ENCODE results near the gene PRLR.

Gene PRLR

DNA sequence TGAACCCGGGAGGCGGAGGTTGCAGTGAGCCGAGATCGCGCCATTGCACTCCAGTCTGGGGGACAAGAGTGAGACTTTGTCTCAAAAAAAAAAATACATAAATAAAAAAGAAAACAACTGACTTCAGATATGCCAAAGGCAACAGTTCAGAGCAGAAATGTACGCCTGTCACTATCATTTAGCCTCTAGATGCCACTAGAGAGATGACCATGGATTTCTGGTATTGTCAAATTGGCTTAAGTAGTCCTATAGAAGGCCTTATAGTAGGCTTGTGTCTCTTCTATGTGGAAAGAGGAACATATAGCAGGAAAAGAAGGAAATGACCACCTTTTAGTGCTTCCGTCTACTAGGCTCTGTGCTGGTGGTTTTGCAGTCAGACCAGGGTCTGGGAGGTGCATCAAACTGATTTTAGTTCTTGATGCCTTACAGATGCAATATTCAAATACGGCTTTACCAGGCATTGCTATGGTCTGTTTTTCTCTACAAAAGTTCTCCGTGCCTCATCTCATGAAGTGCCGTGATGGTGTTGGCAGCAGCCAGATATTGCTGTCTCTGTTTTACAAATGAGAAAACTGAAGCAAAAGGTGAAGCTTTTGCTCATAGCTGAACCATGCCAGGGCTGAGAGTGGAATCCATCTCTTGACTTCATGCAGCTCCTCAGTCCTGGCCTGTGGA, 199.7 kb downstream of the PRLR start:
- Mint-ChIP-seq H3K36me3 (ENCODE audit: low read depth) (no peaks in the 10 kb centered on the region), H3K27me3 (peaks cover 15% of the 10 kb centered on the region), H3K4me1 (no peaks in the 10 kb centered on the region), H3K4me3 (no peak overlapping the region), H3K27ac (no peak overlapping the region), H3K9me3 (no peaks in the 10 kb centered on the region)
- ATAC-seq (no peak), DNase-seq (no peak)

DNA sequence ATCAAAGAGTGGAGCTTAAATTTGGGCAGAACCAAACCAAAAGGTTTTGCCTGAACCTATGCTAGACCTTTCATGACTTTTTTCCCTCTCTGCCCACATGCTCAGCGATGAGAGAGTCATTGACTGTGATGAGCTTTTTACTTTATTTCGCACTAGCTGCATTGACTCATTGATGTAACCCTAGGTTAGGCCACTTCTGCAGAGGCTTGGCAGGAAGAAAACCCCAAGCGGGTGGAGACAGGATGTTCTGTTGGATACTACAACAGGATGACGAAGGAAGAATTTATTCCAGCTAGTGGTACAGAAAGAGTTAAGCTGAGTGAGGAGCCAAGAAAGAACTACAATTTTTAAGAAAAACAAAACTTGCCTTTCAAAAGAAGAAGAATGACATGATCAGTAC, 201.0 kb downstream of the PRLR start:
- Mint-ChIP-seq H3K4me1 (no peaks in the 10 kb centered on the region), H3K27ac (no peak overlapping the region), H3K9me3 (no peaks in the 10 kb centered on the region), H3K27me3 (peaks cover 12% of the 10 kb centered on the region), H3K4me3 (no peak overlapping the region), H3K36me3 (ENCODE audit: low read depth) (no peaks in the 10 kb centered on the region)
- peak; percentile 43 for ATAC-seq
- DNase-seq: no peak

DNA sequence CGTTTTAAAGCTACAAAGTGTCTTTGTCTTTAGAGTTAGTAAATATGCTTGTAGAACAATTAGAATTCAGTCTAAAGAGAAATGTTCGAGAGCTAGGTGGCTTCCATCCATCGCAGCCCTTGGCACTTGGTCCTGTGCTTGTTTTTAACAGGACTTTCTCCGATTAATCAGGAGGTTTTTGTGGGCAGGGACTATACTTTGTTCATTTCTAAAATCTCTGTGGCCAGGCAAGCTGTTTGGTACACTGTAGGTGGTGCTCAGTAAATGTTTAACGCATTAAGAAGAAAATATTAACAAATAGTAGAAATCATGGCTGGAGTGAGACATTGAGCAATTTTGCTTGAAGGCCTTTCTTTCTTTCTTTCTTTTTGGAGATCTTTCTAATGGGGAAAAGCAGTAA, 203.3 kb downstream of the PRLR start:
- H3K9me3 Mint-ChIP-seq: no peaks in the 10 kb centered on the region
- ATAC-seq (no peak), DNase-seq (no peak)
- H3K36me3 Mint-ChIP-seq (ENCODE audit: low read depth): no peaks in the 10 kb centered on the region
- H3K27me3 Mint-ChIP-seq: peaks cover 8% of the 10 kb centered on the region
- no peak overlapping the region for H3K4me3 Mint-ChIP-seq
- H3K27ac Mint-ChIP-seq: no peak overlapping the region
- no peaks in the 10 kb centered on the region for H3K4me1 Mint-ChIP-seq

DNA sequence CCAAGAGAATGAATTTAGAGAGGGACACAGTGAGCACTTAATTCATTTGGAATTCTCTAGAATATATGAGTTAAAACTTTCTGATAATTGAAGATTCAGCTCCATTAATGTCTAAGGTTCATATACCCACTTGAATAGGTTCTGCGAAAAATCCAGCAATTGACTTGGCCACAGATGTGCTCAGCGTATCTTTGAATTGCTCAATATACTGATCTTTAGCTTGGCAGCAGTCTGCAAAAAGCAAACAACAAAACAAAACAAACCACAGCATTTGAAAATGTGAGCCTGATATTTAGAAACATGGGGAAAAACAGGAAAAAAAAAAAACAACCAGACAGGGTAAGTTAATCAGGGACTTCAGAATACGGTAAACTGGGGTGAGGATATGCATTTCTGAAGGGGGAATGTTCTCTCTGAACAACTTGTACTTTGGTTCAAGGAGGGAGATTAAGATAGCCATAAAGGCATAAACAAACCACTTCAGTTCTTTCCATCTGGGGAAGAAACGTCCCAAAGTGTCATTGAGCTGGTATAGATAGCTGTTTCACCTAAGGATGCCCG, 203.9 kb downstream of the PRLR start:
- Mint-ChIP-seq H3K36me3 (ENCODE audit: low read depth) (no peaks in the 10 kb centered on the region), H3K9me3 (no peaks in the 10 kb centered on the region), H3K27me3 (peaks cover 7% of the 10 kb centered on the region), H3K27ac (no peak overlapping the region), H3K4me1 (no peaks in the 10 kb centered on the region), H3K4me3 (no peak overlapping the region)
- DNase-seq: no peak
- no peak for ATAC-seq

- ATAC-seq: no peak
- H3K27me3 Mint-ChIP-seq: peaks cover 7% of the 10 kb centered on the region
- no peak overlapping the region for H3K4me3 Mint-ChIP-seq
- no peaks in the 10 kb centered on the region for H3K36me3 Mint-ChIP-seq (ENCODE audit: low read depth)
- H3K9me3 Mint-ChIP-seq: no peaks in the 10 kb centered on the region
- no peak overlapping the region for H3K27ac Mint-ChIP-seq
- no peak for DNase-seq
- no peaks in the 10 kb centered on the region for H3K4me1 Mint-ChIP-seq
Observed at GRCh38 chr5:35024911-35025510, 205.3 kb downstream of the PRLR start.

GRCh38 chr5:35023391-35024178, 206.7 kb downstream of the PRLR start:
- H3K4me1 Mint-ChIP-seq: no peaks in the 10 kb centered on the region
- H3K27ac Mint-ChIP-seq: no peak overlapping the region
- H3K9me3 Mint-ChIP-seq: no peaks in the 10 kb centered on the region
- no peaks in the 10 kb centered on the region for H3K36me3 Mint-ChIP-seq (ENCODE audit: low read depth)
- H3K27me3 Mint-ChIP-seq: peaks cover 2% of the 10 kb centered on the region
- ATAC-seq (no peak), DNase-seq (no peak)
- no peak overlapping the region for H3K4me3 Mint-ChIP-seq

GRCh38 chr5:35016174-35017051, 213.9 kb downstream of the PRLR start:
- Mint-ChIP-seq H3K4me1 (peaks cover 3% of the 10 kb centered on the region), H3K36me3 (ENCODE audit: low read depth) (peaks cover 2% of the 10 kb centered on the region), H3K9me3 (no peaks in the 10 kb centered on the region), H3K27me3 (peaks cover 19% of the 10 kb centered on the region), H3K27ac (no peak overlapping the region), H3K4me3 (no peak overlapping the region)
- no peak for DNase-seq
- no peak for ATAC-seq

DNA sequence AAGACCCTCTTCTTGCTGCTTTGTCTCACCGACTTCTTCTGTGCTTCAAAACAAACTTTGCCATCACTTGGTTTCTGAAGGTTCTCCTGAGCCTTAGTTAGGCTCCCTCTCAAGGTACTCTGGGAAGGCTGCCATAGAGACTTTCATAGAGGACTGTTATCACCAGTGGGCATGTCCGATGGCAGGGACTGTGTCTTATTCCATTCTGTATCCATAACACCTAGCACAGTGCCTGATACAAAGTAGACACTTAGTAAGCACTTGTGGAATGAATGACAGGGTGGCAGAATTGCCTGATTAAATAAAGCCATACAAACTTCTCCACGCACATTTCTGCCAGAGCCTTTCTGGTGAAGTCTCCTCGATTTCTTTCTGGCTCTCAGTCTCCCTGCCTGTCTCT, 215.2 kb downstream of the PRLR start:
- Mint-ChIP-seq H3K27me3 (peaks cover 20% of the 10 kb centered on the region), H3K36me3 (ENCODE audit: low read depth) (peaks cover 2% of the 10 kb centered on the region), H3K9me3 (no peaks in the 10 kb centered on the region), H3K4me1 (peaks cover 3% of the 10 kb centered on the region), H3K4me3 (no peak overlapping the region), H3K27ac (no peak overlapping the region)
- ATAC-seq (no peak), DNase-seq (no peak)

DNA sequence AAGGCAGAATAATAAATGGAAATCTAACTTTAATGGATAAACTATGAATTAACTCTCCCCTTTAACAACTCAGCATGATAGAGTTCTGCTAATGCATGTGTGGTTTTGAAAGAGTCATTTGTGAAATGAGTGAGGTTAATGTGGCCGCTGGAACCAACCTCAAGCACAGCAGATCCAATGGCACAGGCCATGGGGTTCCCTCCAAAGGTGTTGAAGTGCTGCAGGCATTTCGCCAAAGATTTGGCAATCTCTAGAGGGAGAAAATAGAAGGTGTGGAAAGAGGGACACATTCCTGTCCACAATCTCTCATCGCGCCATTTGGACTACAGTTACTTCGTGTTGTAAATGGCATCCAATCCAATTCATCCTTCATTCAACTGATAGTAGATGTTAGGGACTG, 217.5 kb downstream of the PRLR start:
- ATAC-seq (no peak), DNase-seq (no peak)
- Mint-ChIP-seq H3K36me3 (ENCODE audit: low read depth) (peaks cover 1% of the 10 kb centered on the region), H3K9me3 (no peaks in the 10 kb centered on the region), H3K4me1 (peaks cover 3% of the 10 kb centered on the region), H3K27ac (no peak overlapping the region), H3K27me3 (peaks cover 25% of the 10 kb centered on the region), H3K4me3 (no peak overlapping the region)

GRCh38 chr5:35012365-35012764, 217.9 kb downstream of the PRLR start:
- Mint-ChIP-seq H3K27me3 (peaks cover 22% of the 10 kb centered on the region), H3K27ac (no peak overlapping the region), H3K36me3 (ENCODE audit: low read depth) (no peaks in the 10 kb centered on the region), H3K4me3 (no peak overlapping the region), H3K4me1 (peaks cover 3% of the 10 kb centered on the region), H3K9me3 (no peaks in the 10 kb centered on the region)
- ATAC-seq (no peak), DNase-seq (no peak)

DNA sequence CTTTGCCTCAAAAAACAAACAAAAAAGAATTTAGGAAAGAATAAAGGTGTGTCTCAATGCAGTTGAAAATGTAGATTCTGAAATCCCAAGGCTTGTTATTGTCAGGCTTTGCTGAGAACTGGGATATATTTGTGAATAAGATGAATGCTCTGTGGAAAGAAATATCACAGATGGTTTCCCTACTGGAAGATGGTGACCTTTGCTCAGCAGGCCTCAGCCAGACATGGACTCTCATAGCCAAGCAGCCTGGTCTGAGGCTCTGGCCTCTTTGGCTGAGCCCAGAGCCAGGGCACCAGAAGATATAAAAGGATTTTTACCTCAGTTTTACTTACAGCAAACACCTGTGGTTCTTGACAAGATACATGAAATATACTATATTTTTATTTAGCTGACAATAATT, 219.6 kb downstream of the PRLR start:
- H3K36me3 Mint-ChIP-seq (ENCODE audit: low read depth): no peaks in the 10 kb centered on the region
- no peak overlapping the region for H3K4me3 Mint-ChIP-seq
- no peak for DNase-seq

GRCh38 chr5:35009657-35010056, 220.6 kb downstream of the PRLR start:
- Mint-ChIP-seq H3K36me3 (ENCODE audit: low read depth) (no peaks in the 10 kb centered on the region), H3K27ac (no peak overlapping the region), H3K4me1 (no peaks in the 10 kb centered on the region), H3K27me3 (peaks cover 22% of the 10 kb centered on the region), H3K4me3 (no peak overlapping the region), H3K9me3 (no peaks in the 10 kb centered on the region)
- ATAC-seq: no peak
- DNase-seq: no peak

More for the DNA sequence above, 219.6 kb downstream of the PRLR start:
- Mint-ChIP-seq H3K9me3 (no peaks in the 10 kb centered on the region), H3K27ac (no peak overlapping the region), H3K27me3 (peaks cover 24% of the 10 kb centered on the region), H3K4me1 (no peaks in the 10 kb centered on the region)
- no peak for ATAC-seq

GRCh38 chr5:35009019-35009418, 221.3 kb downstream of the PRLR start:
- DNase-seq (no peak), ATAC-seq (no peak)
- no peak overlapping the region for H3K4me3 Mint-ChIP-seq
- no peaks in the 10 kb centered on the region for H3K9me3 Mint-ChIP-seq
- H3K36me3 Mint-ChIP-seq (ENCODE audit: low read depth): no peaks in the 10 kb centered on the region
- no peaks in the 10 kb centered on the region for H3K4me1 Mint-ChIP-seq
- H3K27me3 Mint-ChIP-seq: peaks cover 24% of the 10 kb centered on the region
- no peak overlapping the region for H3K27ac Mint-ChIP-seq

GRCh38 chr5:35004771-35005170, 225.5 kb downstream of the PRLR start:
- Mint-ChIP-seq H3K36me3 (ENCODE audit: low read depth) (no peaks in the 10 kb centered on the region), H3K9me3 (no peaks in the 10 kb centered on the region), H3K27me3 (peaks cover 31% of the 10 kb centered on the region), H3K4me3 (no peak overlapping the region), H3K27ac (no peak overlapping the region), H3K4me1 (no peaks in the 10 kb centered on the region)
- DNase-seq: no peak
- ATAC-seq: no peak
